ENCODE data around the gene MALT1.

DNA sequence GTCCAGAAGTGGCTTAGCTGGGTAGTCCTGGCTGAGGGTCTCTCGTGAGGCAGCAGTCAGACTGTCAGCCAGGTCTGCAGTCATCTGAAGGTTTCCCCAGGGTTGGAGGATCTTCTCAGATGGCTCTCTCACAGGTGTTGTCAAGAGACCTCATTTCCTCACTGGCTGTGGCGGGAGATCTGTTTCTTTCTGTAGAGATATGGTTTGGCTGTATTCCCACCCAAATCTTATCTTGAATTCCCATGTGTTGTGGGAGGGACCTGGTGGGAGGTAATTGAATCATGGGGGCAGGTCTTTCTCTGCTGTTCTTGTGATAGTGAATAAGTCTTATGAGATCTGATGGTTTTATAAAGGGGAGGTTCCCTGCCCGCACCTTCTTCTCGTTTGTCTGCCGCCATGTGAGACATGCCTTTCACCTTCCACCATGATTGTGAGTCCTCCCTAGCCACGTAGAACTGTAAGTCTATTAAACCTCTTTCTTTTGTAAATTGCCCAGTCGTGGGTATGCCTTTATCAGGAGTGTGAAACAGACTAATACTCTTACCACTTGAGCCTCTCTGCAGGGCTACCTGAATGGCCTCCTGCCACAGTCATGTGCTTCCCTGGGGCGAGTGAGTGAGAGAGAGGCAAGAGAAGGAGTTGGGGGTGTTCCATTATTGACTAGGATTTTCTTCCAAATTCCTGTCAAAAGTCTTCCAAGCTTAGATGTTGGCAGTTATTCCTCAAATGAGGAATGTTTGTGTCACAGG lies 23.6 kb downstream of the MALT1 start:
- no peak for TF ChIP-seq CTCF (IDR thresholded peaks at IDR 0.05)
- no peak for TF ChIP-seq ZFX (IDR thresholded peaks at IDR 0.05; ENCODE audit: borderline replicate concordance)
